ENCODE data around the gene AP1AR. TPM values are rescaled to one million over a fixed set of nuclear protein-coding genes. Genes with fewer than 3 reads are reported as not detected.

AP1AR gene
- polyA plus RNA-seq, 1 donor from 2014 or later, result 143 TPM

GRCh38 chr4:112185334-112185733 lies 46.3 kb upstream of the AP1AR start:
- Histone ChIP-seq H3K9me3 (ENCODE audit: low read length) (no peaks in the 10 kb centered on the region), H3K36me3 (ENCODE audit: insufficient read depth, low read length) (no peaks in the 10 kb centered on the region), H3K4me3 (ENCODE audit: low read length) (no peak overlapping the region), H3K27me3 (ENCODE audit: insufficient read depth, low read depth, low read length) (no peaks in the 10 kb centered on the region), H3F3A (ENCODE audit: insufficient read depth, low read length, poor library complexity, severe bottlenecking) (no peaks in the 10 kb centered on the region), H3K79me2 (replicated peaks; ENCODE audit: insufficient read depth, low read length) (no peaks in the 10 kb centered on the region), H3K4me2 (ENCODE audit: low read length) (no peak overlapping the region), H3K9ac (ENCODE audit: low read length) (no peak overlapping the region), H3K9me2 (ENCODE audit: insufficient read depth, low read length) (no peaks in the 10 kb centered on the region), H4K20me1 (ENCODE audit: insufficient read depth) (no peaks in the 10 kb centered on the region), H3K27ac (ENCODE audit: low read length) (no peak overlapping the region), H2AFZ (ENCODE audit: low read depth, low read length) (no peak overlapping the region)
- TF ChIP-seq REST (IDR thresholded peaks at IDR 0.05; ENCODE audit: borderline replicate concordance), result no peak
- TF ChIP-seq EP300 (conservative IDR thresholded peaks at IDR 0.05; ENCODE audit: poor library complexity, severe bottlenecking), result no peak
- no peak for TF ChIP-seq POLR2AphosphoS5 (IDR thresholded peaks at IDR 0.05)
- no peak for TF ChIP-seq EZH2 (IDR thresholded peaks at IDR 0.05; ENCODE audit: borderline replicate concordance, insufficient read depth, low read length, poor library complexity, severe bottlenecking)
- TF ChIP-seq MXI1 (conservative IDR thresholded peaks at IDR 0.05; ENCODE audit: poor library complexity, severe bottlenecking), result no peak
- no peak for TF ChIP-seq RAD21 (conservative IDR thresholded peaks at IDR 0.05)
- no peak for TF ChIP-seq SMC3 (conservative IDR thresholded peaks at IDR 0.05; ENCODE audit: poor library complexity)

GRCh38 chr4:112185740-112186670 lies 45.6 kb upstream of the AP1AR start:
- no peaks in the 10 kb centered on the region for H3K9me2 ChIP-seq (ENCODE audit: insufficient read depth, low read length)
- no peaks in the 10 kb centered on the region for H4K20me1 ChIP-seq (ENCODE audit: insufficient read depth)
- no peak overlapping the region for H3K4me2 ChIP-seq (ENCODE audit: low read length)
- no peaks in the 10 kb centered on the region for H3F3A ChIP-seq (ENCODE audit: insufficient read depth, low read length, poor library complexity, severe bottlenecking)
- no peaks in the 10 kb centered on the region for H3K79me2 ChIP-seq (replicated peaks; ENCODE audit: insufficient read depth, low read length)
- no peak overlapping the region for H3K4me3 ChIP-seq (ENCODE audit: low read length)
- no peaks in the 10 kb centered on the region for H3K9me3 ChIP-seq (ENCODE audit: low read length)
- no peaks in the 10 kb centered on the region for H3K27me3 ChIP-seq (ENCODE audit: insufficient read depth, low read depth, low read length)
- H3K36me3 ChIP-seq (ENCODE audit: insufficient read depth, low read length), result no peaks in the 10 kb centered on the region
- no peak overlapping the region for H2AFZ ChIP-seq (ENCODE audit: low read depth, low read length)
- TF ChIP-seq TAF1 (IDR thresholded peaks at IDR 0.05; ENCODE audit: low read depth) (no peak), EZH2 (IDR thresholded peaks at IDR 0.05; ENCODE audit: borderline replicate concordance, insufficient read depth, low read length, poor library complexity, severe bottlenecking) (no peak), MXI1 (conservative IDR thresholded peaks at IDR 0.05; ENCODE audit: poor library complexity, severe bottlenecking) (no peak), RAD21 (conservative IDR thresholded peaks at IDR 0.05) (no peak), CTCF (IDR thresholded peaks at IDR 0.05; ENCODE audit: poor library complexity, severe bottlenecking) (no peak), EP300 (conservative IDR thresholded peaks at IDR 0.05; ENCODE audit: poor library complexity, severe bottlenecking) (no peak), SMC3 (conservative IDR thresholded peaks at IDR 0.05; ENCODE audit: poor library complexity) (no peak), REST (IDR thresholded peaks at IDR 0.05; ENCODE audit: borderline replicate concordance) (no peak), POLR2AphosphoS5 (IDR thresholded peaks at IDR 0.05) (no peak)
- no peak overlapping the region for H3K27ac ChIP-seq (ENCODE audit: low read length)
- H3K9ac ChIP-seq (ENCODE audit: low read length), result no peak overlapping the region

All from neural cell (in vitro differentiated cells).